ENCODE measurements around the gene FOXN3.

DNA sequence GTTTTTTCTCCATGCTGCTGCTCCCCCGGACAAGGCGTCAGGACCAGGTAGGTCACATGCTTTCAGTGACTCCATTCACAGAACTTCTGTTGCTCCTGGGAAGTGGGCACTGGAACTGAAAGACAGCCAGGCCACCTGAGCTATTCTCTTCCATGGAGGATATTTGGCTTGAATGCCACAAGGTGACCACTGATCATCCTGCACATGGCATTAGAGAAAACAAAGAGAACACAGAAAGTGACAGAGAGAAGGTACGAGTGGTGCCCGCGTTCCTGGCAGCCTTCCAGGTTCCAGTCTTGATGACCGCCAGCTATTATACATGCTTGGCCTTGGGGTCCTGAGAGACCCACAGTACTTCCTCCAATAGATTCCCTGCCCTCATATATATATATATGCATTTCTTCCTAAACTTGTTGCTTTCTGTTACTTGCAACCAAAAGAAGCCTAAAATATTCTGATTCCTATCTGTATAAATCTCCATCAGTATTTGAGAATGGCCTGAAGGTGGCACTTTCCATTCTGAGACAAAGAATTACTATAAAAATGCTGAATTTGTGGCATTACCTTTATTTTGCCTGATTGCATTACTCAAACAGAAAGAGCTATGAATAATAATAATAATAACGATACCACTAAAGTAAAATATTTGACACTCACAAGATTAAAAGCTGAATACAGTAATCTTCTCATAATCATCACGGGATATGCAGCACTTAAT is 174.9 kb downstream of the FOXN3 start:
- TF ChIP-seq, protein P1, sequence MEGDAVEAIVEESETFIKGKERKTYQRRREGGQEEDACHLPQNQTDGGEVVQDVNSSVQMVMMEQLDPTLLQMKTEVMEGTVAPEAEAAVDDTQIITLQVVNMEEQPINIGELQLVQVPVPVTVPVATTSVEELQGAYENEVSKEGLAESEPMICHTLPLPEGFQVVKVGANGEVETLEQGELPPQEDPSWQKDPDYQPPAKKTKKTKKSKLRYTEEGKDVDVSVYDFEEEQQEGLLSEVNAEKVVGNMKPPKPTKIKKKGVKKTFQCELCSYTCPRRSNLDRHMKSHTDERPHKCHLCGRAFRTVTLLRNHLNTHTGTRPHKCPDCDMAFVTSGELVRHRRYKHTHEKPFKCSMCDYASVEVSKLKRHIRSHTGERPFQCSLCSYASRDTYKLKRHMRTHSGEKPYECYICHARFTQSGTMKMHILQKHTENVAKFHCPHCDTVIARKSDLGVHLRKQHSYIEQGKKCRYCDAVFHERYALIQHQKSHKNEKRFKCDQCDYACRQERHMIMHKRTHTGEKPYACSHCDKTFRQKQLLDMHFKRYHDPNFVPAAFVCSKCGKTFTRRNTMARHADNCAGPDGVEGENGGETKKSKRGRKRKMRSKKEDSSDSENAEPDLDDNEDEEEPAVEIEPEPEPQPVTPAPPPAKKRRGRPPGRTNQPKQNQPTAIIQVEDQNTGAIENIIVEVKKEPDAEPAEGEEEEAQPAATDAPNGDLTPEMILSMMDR (IDR thresholded peaks at IDR 0.05), result no peak
- TF ChIP-seq ZFX (IDR thresholded peaks at IDR 0.05; ENCODE audit: borderline replicate concordance), result no peak

Measured in 22Rv1 (cell line).